ENCODE measurements around the gene C1QBP. TPM values are rescaled to one million over a fixed set of nuclear protein-coding genes. Genes with fewer than 3 reads are reported as not detected.

Gene C1QBP
- total and polyA plus RNA-seq, 2 of the 8 experiments (the other 6 are each of a cell fraction or from before 2014, with no cell fraction given) = 355 to 454 TPM

GRCh38 chr17:5438716-5439445 lies at the start of gene C1QBP (continued):
- TF ChIP-seq ATF2 (IDR thresholded peaks at IDR 0.05; ENCODE audit: low read length) (peak; percentile 53; the same call in 1 of the 2 replicates), USF2 (IDR thresholded peaks at IDR 0.05; ENCODE audit: low read length) (peak; percentile 33; the same call in 1 of the 2 replicates), NRF1 (IDR thresholded peaks at IDR 0.05; ENCODE audit: low read depth, low read length) (peak; percentile 55), TEAD4 (IDR thresholded peaks at IDR 0.05; ENCODE audit: low read depth, low read length) (0 out of 2 replicates have a peak, but pooled peaks have one; percentile 23), EZH2 (IDR thresholded peaks at IDR 0.05; ENCODE audit: low read depth, low read length, severe bottlenecking) (no peak), CHD7 (IDR thresholded peaks at IDR 0.05; ENCODE audit: insufficient replicate concordance, low read length) (no peak), POLR2AphosphoS5 (IDR thresholded peaks at IDR 0.05; ENCODE audit: low read depth, low read length) (peak; percentile 86)

Measured in H1 (cell line).